KOPT-K1 (cell line): ENCODE results near the gene CCDC15.
"Not testable (repeated sequence)": the region's sequence is repeated elsewhere in the genome, so short reads cannot be mapped to it uniquely, and the experiment has no call there.

ENCODE experiments used
- H3K27ac ChIP-seq: fragments of 200-600 bp; sonication (generic); 2 replicates; pipeline ENCODE4 v1.5.1; 2016; ENCODE audit warnings: antibody characterized with exemption, mild to moderate bottlenecking, low read depth, low read length; ENCODE audit not compliant: poor library complexity, severe bottlenecking
- H3K36me3 ChIP-seq: fragments of 200-600 bp; sonication (generic); 2 replicates; pipeline ENCODE4 v1.5.1; 2017; ENCODE audit warnings: antibody characterized with exemption, mild to moderate bottlenecking, low read length, moderate library complexity; ENCODE audit not compliant: insufficient read depth
- H3K9me3 ChIP-seq: fragments of 200-600 bp; sonication (generic); 2 replicates; pipeline ENCODE4 v1.5.1; 2017; ENCODE audit warnings: antibody characterized with exemption, low read length, mild to moderate bottlenecking; ENCODE audit not compliant: insufficient read depth, poor library complexity, severe bottlenecking

Gene CCDC15

GRCh38 chr11:125085301-125086081 lies 131.5 kb downstream of the CCDC15 start:
- H3K27ac ChIP-seq, result no peak overlapping the region
- H3K9me3 ChIP-seq, result no peaks in the 10 kb centered on the region
- no peaks in the 10 kb centered on the region for H3K36me3 ChIP-seq

GRCh38 chr11:125086633-125087296 lies 132.8 kb downstream of the CCDC15 start:
- no peak overlapping the region for H3K27ac ChIP-seq
- no peaks in the 10 kb centered on the region for H3K9me3 ChIP-seq

GRCh38 chr11:125088123-125088522 lies 134.1 kb downstream of the CCDC15 start:
- H3K27ac ChIP-seq, result no peak overlapping the region
- no peaks in the 10 kb centered on the region for H3K36me3 ChIP-seq
- H3K9me3 ChIP-seq, result no peaks in the 10 kb centered on the region

More at GRCh38 chr11:125086633-125087296, 132.8 kb downstream of the CCDC15 start:
- no peaks in the 10 kb centered on the region for H3K36me3 ChIP-seq

- H3K36me3 ChIP-seq, result no peaks in the 10 kb centered on the region
- no peak overlapping the region for H3K27ac ChIP-seq
These were observed 134.8 kb downstream of the CCDC15 start for GRCh38 chr11:125088576-125089455.

GRCh38 chr11:125089481-125089880 lies 135.5 kb downstream of the CCDC15 start:
- not testable (repeated sequence) for H3K9me3 ChIP-seq, H3K27ac ChIP-seq, H3K36me3 ChIP-seq

More at GRCh38 chr11:125088576-125089455, 134.8 kb downstream of the CCDC15 start:
- no peaks in the 10 kb centered on the region for H3K9me3 ChIP-seq

GRCh38 chr11:125090151-125090550 lies 136.1 kb downstream of the CCDC15 start:
- H3K9me3 ChIP-seq, H3K27ac ChIP-seq, H3K36me3 ChIP-seq: not testable (repeated sequence)

GRCh38 chr11:125090816-125091215 lies 136.8 kb downstream of the CCDC15 start:
- H3K27ac ChIP-seq, result no peak overlapping the region
- no peaks in the 10 kb centered on the region for H3K9me3 ChIP-seq
- no peaks in the 10 kb centered on the region for H3K36me3 ChIP-seq
